NCI-H82 treated with DMSO at 0.1 percent for 48 hours (cell line): Measurements from ENCODE around the gene TMCO1.
"Not testable (repeated sequence)": the region's sequence is repeated elsewhere in the genome, so short reads cannot be mapped to it uniquely, and the experiment has no call there.

ENCODE experiments used
- DNase-seq: peaks from one replicate; lab custom pipeline; 2025; ENCODE audit not compliant: unreplicated experiment; lab: John Stamatoyannopoulos, UW

Gene TMCO1

GRCh38 chr1:165747632-165748447, 20.8 kb downstream of the TMCO1 start:
- no peak for DNase-seq

GRCh38 chr1:165744913-165745312, 23.8 kb downstream of the TMCO1 start:
- DNase-seq: not testable (repeated sequence)

GRCh38 chr1:165742194-165742593, 26.5 kb downstream of the TMCO1 start:
- DNase-seq: no peak

- no peak for DNase-seq
Observed at GRCh38 chr1:165738794-165739193, 29.9 kb downstream of the TMCO1 start.

- DNase-seq: no peak
Observed at GRCh38 chr1:165737196-165737595, 31.5 kb downstream of the TMCO1 start.

- no peak for DNase-seq
Observed at GRCh38 chr1:165734906-165735305, 33.8 kb downstream of the TMCO1 start.

DNA sequence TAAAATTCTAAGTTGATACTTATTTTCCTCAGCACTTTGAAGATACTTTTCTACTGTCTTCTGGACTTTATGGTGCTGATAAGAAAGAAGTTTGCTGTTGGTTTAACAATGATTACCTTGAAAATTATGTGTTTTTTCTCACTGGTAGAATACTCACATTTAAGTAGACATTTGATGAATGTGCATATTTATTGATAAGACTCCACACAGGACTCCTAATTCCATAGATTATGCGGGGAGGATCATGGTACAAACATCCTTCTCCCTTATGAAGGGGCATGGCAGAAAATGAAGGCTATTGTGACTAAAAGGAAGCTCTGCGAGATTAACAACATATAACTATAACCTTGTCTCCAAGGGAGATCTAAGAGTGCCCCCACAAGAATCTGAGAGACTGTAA, 41.8 kb downstream of the TMCO1 start:
- no peak for DNase-seq

GRCh38 chr1:165726169-165726568, 42.5 kb downstream of the TMCO1 start:
- no peak for DNase-seq

- peak; percentile 29 for DNase-seq
Observed at GRCh38 chr1:165717918-165718515, 50.7 kb downstream of the TMCO1 start.

GRCh38 chr1:165716265-165717051, 52.2 kb downstream of the TMCO1 start:
- not testable (repeated sequence) for DNase-seq

- DNase-seq: no peak
Observed at GRCh38 chr1:165712764-165713163, 55.9 kb downstream of the TMCO1 start.

- DNase-seq: no peak
Observed at GRCh38 chr1:165707984-165708706, 60.5 kb downstream of the TMCO1 start.

DNA sequence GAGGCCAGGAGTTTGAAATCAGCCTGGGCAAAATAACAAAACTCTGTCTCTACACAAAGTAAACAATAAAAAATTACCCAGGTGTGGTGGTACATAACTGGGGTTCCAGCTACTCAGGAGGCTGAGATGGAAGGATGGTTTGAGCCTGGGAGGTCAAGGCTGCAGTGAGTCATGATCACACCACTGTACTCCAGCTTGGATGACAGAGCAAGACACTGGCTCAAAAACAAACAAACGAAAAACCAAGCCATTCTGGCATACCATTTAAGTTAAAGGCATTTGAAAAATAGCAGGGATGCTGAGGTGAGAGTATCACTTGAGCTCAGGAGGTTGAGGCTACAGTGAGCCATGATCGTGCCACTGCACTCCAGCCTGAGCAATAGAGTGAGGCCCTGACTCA, 65.0 kb downstream of the TMCO1 start:
- DNase-seq: no peak

GRCh38 chr1:165701922-165702321, 66.7 kb downstream of the TMCO1 start:
- DNase-seq: not testable (repeated sequence)

- DNase-seq: no peak
Observed at GRCh38 chr1:165699577-165699976, 69.1 kb downstream of the TMCO1 start.

DNA sequence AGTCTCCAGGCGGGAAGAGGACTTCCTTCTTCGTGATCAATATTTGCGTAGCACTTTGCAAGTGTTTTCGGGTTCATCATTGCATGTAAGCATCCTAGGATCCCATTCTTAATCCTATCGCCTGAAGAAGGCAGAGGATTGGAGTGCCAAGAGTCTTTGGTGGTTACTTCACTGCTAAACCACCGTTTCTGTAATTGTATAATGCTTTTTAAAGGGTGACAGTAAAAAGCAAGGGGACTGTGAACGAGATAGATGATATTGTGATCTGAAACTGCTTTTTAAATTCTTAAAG, 70.0 kb downstream of the TMCO1 start:
- no peak for DNase-seq

DNA sequence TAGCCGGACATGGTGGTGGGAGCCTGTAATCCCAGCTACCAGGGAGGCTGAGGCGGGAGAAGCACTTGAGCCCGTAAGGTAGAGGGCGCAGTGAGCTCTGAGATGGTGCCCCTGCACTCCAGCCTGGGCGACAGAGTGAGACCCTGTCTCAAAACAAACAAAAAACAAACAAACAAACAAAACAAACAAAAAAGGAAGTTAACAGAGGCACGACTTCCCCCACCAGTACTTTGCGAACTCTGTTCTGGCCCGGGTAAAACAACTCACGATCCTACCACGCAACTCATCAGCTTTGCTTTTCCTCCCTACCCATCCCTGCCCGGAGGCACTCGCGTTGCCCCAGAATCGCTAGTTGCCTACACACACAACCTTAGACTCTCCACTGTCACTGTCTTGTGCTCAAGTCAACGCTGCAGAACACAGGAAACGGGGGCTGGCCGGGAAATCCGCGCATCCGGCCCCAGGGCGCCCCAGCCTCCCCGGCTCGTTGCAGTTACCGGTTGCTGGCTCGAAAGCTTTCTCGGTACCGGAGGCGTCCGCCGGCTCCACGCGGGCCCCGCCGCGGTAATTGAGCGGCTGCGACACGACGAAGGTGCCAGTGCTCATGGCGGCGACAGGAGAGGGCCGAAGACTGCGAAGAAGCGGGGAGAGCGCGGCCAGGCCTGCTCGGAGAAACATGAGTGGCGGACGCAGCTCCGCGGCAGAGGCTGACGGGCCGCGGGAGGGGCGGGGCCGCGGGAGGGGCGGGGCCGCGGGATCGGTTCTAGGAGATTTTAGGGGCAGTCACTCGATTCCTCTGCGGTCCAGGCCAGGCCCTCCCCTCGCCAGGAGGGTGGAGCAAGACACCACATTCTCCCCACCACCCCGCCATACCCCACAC, 70.5 kb downstream of the TMCO1 start, which contains the start of gene ALDH9A1:
Gene ALDH9A1 (minus strand): TSS at position 682 of the 880 bp plus-strand sequence. CDS start 4 bp downstream, at position 678.
- DNase-seq: peak; percentile 94

DNA sequence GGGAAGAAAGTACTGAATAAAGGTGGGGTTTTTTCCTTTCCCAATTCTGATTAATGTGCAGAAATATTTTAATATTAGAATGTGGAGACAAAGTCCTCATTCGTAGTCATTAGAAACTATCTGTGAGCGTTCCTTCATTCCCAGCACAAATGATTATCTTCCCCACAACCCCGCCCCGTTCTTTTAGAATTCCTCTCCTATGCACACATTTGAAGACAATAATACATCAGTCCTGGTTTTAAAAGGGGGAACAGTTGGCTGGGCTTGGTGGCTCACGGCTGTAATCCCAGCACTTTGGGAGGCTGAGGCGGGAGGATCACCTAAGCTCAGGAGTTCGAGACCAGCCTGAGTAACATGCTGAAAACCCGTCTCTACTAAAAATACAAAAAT, 71.2 kb downstream of the TMCO1 start:
- no peak for DNase-seq

DNA sequence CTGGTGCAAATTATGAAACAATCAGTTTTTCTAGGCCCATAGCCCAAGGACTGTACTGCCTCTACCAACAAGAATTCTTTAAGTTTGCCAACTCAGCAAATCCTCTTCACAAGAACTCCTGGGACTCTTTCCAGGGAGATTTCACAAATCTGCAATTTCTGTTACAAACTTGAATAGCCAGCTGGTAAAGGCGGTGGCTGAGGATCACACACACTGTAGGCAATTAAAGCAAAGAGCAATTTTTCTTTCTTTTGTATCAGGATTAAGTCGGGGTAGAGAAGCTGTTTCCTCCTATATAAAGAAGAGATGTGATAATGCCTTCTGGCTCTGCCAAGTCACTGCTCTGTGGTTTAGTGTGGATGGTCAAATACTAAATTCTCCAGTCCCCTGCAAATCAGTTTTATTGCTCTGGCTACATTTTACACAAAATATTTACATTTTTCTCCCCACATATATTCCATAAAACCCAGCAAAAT, 72.0 kb downstream of the TMCO1 start:
- DNase-seq: no peak

DNA sequence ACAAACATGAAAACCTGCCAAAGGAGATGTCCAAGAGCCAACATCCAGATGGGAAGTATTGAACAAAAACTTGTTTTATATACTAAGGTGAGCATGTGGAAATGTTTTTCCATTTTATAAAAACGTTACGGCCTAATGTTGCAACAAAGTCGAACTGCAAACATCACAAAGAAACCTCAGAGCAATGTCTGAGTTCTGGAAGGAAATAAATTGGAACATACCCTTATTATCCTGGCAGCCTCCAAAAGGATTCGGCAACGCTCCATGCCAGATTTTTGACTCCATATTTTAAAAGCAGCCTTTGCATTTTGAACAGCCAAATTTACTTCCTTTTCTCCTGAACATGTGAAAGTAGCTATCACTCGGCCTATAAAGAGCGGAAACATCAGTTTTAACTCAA, 73.6 kb downstream of the TMCO1 start:
- no peak for DNase-seq
